Stimulated activated CD4-positive, alpha-beta T cell treated with anti-CD3 and anti-CD28 coated beads, Interleukin-2, amount 100 ng/mL, for 4 hours (primary cell): Measurements from ENCODE around the gene ASMTL.
"Not testable (repeated sequence)": the region's sequence is repeated elsewhere in the genome, so short reads cannot be mapped to it uniquely, and the experiment has no call there.

Experiments
- DNase-seq: peaks from one replicate; pipeline ENCODE4 v3.0.0-alpha.2; 2020; ENCODE audit warnings: low read depth

Gene ASMTL

GRCh38 chrX:1433646-1434357 lies 18.9 kb downstream of the ASMTL start:
- DNase-seq = no peak

GRCh38 chrX:1430451-1430850 lies 22.3 kb downstream of the ASMTL start:
- DNase-seq = no peak

- no peak for DNase-seq
These were observed 25.0 kb downstream of the ASMTL start for GRCh38 chrX:1427756-1428155.

- not testable (repeated sequence) for DNase-seq
These were observed 26.4 kb downstream of the ASMTL start for GRCh38 chrX:1426321-1426720.

GRCh38 chrX:1425381-1425780 lies 27.3 kb downstream of the ASMTL start:
- DNase-seq = no peak

- no peak for DNase-seq
These were observed 28.4 kb downstream of the ASMTL start for GRCh38 chrX:1424147-1424851.

- no peak for DNase-seq
These were observed 29.5 kb downstream of the ASMTL start for GRCh38 chrX:1423215-1423614.

- no peak for DNase-seq
These were observed 30.6 kb downstream of the ASMTL start for GRCh38 chrX:1422135-1422465.

GRCh38 chrX:1421433-1422134 lies 31.1 kb downstream of the ASMTL start:
- DNase-seq = no peak

GRCh38 chrX:1420371-1420770 lies 32.3 kb downstream of the ASMTL start:
- DNase-seq = no peak

- DNase-seq = no peak
These were observed 33.0 kb downstream of the ASMTL start for GRCh38 chrX:1419545-1420355.

GRCh38 chrX:1418901-1419544 lies 33.7 kb downstream of the ASMTL start:
- DNase-seq = no peak

- no peak for DNase-seq
These were observed 34.6 kb downstream of the ASMTL start for GRCh38 chrX:1417921-1418771.

GRCh38 chrX:1416965-1417760 lies 35.5 kb downstream of the ASMTL start:
- no peak for DNase-seq

GRCh38 chrX:1416327-1416784 lies 36.4 kb downstream of the ASMTL start:
- no peak for DNase-seq

- DNase-seq = no peak
These were observed 40.1 kb downstream of the ASMTL start for GRCh38 chrX:1412551-1413161.

- no peak for DNase-seq
These were observed 41.4 kb downstream of the ASMTL start for GRCh38 chrX:1411326-1411725.

- no peak for DNase-seq
These were observed 45.7 kb downstream of the ASMTL start for GRCh38 chrX:1407035-1407434.

- DNase-seq = not testable (repeated sequence)
These were observed 46.9 kb downstream of the ASMTL start for GRCh38 chrX:1405769-1406168.
